SK-N-MC (cell line): ENCODE measurements around the gene PSMD1.

Experiments used
- EZH2 ChIP-seq: fragments of 200-600 bp; sonication (generic); IDR thresholded peaks from one replicate; pipeline ENCODE4 v1.6.1; 2017; ENCODE audit warnings: antibody characterized with exemption
- POLR2AphosphoS5 ChIP-seq: IDR thresholded peaks from 2 replicates; pipeline ENCODE4 v1.6.1; 2012; ENCODE audit warnings: mild to moderate bottlenecking, low read depth, low read length, borderline replicate concordance

- peak; percentile 35 for TF ChIP-seq EZH2
- TF ChIP-seq POLR2AphosphoS5, result no peak
These were observed 20.5 kb upstream of the PSMD1 start for GRCh38 chr2:231036131-231036530.
